Measurements from ENCODE around the gene ATAD2B. TPM values are rescaled to one million over a fixed set of nuclear protein-coding genes. Genes with fewer than 3 reads are reported as not detected.

Gene ATAD2B
- total and polyA plus RNA-seq, 2 of the 4 experiments (the other 2 are of a cell fraction), result 1.5 to 5.0 TPM

- Histone ChIP-seq H3K4me3 (ENCODE audit: insufficient read depth, low read depth, low read length) (no peak overlapping the region), H4K5ac (ENCODE audit: low read depth, low read length) (no peak overlapping the region), H3K79me1 (ENCODE audit: low read depth in 1 of 2, low read length in 2 of 2) (peaks cover 3 to 4% of the 10 kb centered on the region in 2 experiments; a peak in 3 of 4 replicates), H3K9ac (ENCODE audit: low read depth, low read length) (no peak overlapping the region), H3K56ac (ENCODE audit: extremely low read depth, insufficient read depth, low read length) (no peak overlapping the region), H2AK5ac (ENCODE audit: low read depth, low read length) (no peak overlapping the region), H3K9me3 (ENCODE audit: control insufficient read depth, insufficient read depth, low read length) (no peaks in the 10 kb centered on the region), H4K8ac (ENCODE audit: low read depth in 2 of 2, low read length in 2 of 2) (no peak overlapping the region), H3K4ac (ENCODE audit: low read depth, low read length) (no peak overlapping the region), H3K27ac (ENCODE audit: insufficient read depth, low read length) (no peak overlapping the region), H3K18ac (ENCODE audit: low read depth, low read length) (no peak overlapping the region), H4K20me1 (ENCODE audit: insufficient read depth, low read length) (no peaks in the 10 kb centered on the region), H2AFZ (replicated peaks; ENCODE audit: low read length, poor library complexity) (no peak overlapping the region), H3K23ac (ENCODE audit: low read depth, low read length) (no peak overlapping the region), H3K9me1 (ENCODE audit: insufficient read depth, low read length) (no peaks in the 10 kb centered on the region), H4K91ac (ENCODE audit: insufficient read depth, low read depth, low read length) (no peak overlapping the region), H3K4me1 (ENCODE audit: control insufficient read depth, insufficient read depth, low read length) (no peaks in the 10 kb centered on the region), H3K14ac (replicated peaks; ENCODE audit: low read depth, low read length) (no peak overlapping the region), H3K36me3 (ENCODE audit: control insufficient read depth, insufficient read depth, low read length) (peaks cover 3% of the 10 kb centered on the region; the same call in 1 of the 2 replicates), H2BK120ac (ENCODE audit: low read depth, low read length) (no peak overlapping the region), H3K4me2 (ENCODE audit: low read depth, low read length) (no peak overlapping the region), H2BK15ac (ENCODE audit: low read depth, low read length) (no peak overlapping the region), H2BK20ac (ENCODE audit: low read depth, low read length) (no peak overlapping the region), H2AK9ac (replicated peaks; ENCODE audit: low read depth, low read length, poor library complexity) (no peak overlapping the region), H2BK5ac (ENCODE audit: low read depth, low read length, poor library complexity, severe bottlenecking) (no peak overlapping the region), H3K27me3 (ENCODE audit: control insufficient read depth, insufficient read depth, low read length) (no peaks in the 10 kb centered on the region)
- POLR2A ChIA-PET (ENCODE audit: unreplicated experiment), result interaction anchor here (0.6 kb wide), 1 partner anchor 587 kb away, joined by 6 read pairs; no protein-coding TSS in a partner anchor
- in situ Hi-C loops (cut with MboI; ENCODE audit: low sequenced_read_pairs) (loop anchor here (10.0 kb wide), 1 partner anchor 251 kb away; the partner anchor contains the start of gene SF3B6), intact Hi-C loops (cut with micrococcal nuclease) (loop anchor here (1.0 to 5.0 kb wide), 4 partner anchors 103 to 558 kb away; partner anchors contain the start of genes ATAD2B and TP53I3), dilution Hi-C loops (cut with HindIII; ENCODE audit: low sequenced_read_pairs, unreplicated experiment) (no loop called here)
- no peak for DNase-seq
- no peak for TF ChIP-seq MAFK (IDR thresholded peaks at IDR 0.05; ENCODE audit: low read depth, low read length)
- TF ChIP-seq SMC3 (IDR thresholded peaks at IDR 0.05; ENCODE audit: low read depth, low read length), result no peak
- TF ChIP-seq RAD21 (IDR thresholded peaks at IDR 0.05; ENCODE audit: low read length), result no peak
- TF ChIP-seq CEBPB (IDR thresholded peaks at IDR 0.05; ENCODE audit: low read depth, low read length), result no peak
- TF ChIP-seq POLR2A (IDR thresholded peaks at IDR 0.05; ENCODE audit: low read depth, low read length), result no peak
- CTCF ChIA-PET, result interaction anchor here (0.7 to 1.8 kb wide), 5 partner anchors 12 to 260 kb away, joined by 3 to 10 read pairs (median 3); partner anchors contain the start of gene TP53I3
- no CpG with 5 or more reads among the region's 4 CpGs for WGBS, 2 experiments (ENCODE audit: extremely low coverage in 2 of 2, insufficient read length in 1 of 2)
- ATAC-seq (ENCODE audit: low read depth), result no peak
- no TSS peak for BruUV-seq (replicated peaks)
Measured at GRCh38 chr2:23823863-23824262, 103.1 kb downstream of the ATAD2B start.
